ENCODE data around the gene FMR1.

Gene FMR1

GRCh38 chrX:147884958-147885357, 26.8 kb upstream of the FMR1 start:
- H3K18ac ChIP-seq (ENCODE audit: low read length), result no peak overlapping the region
- no peak overlapping the region for H3K14ac ChIP-seq (ENCODE audit: low read length)
- no peaks in the 10 kb centered on the region for H3K79me1 ChIP-seq (ENCODE audit: low read length)
- H3K27me3 ChIP-seq (ENCODE audit: insufficient read depth, low read length), result no peaks in the 10 kb centered on the region
- H3K9me3 ChIP-seq (ENCODE audit: insufficient read depth, low read depth, low read length), result no peaks in the 10 kb centered on the region
- no peak overlapping the region for H3K4me2 ChIP-seq (ENCODE audit: low read length)
- no peaks in the 10 kb centered on the region for H3K79me2 ChIP-seq (ENCODE audit: control insufficient read depth, insufficient read depth, low read length, poor library complexity)
- WGBS (ENCODE audit: extremely low coverage, insufficient coverage, insufficient read length), result no CpG with 5 or more reads among the region's 2 CpGs
- H3K4me3 ChIP-seq (ENCODE audit: low read depth, low read length), result no peak overlapping the region
- no peak overlapping the region for H2AK5ac ChIP-seq (ENCODE audit: low read length)
- H2BK12ac ChIP-seq (ENCODE audit: low read length), result no peak overlapping the region
- no peak overlapping the region for H3K9ac ChIP-seq (ENCODE audit: low read length)
- H3K4ac ChIP-seq (ENCODE audit: low read depth, low read length), result no peak overlapping the region
- DNase-seq, result peak; percentile 52 to 85
- H3K36me3 ChIP-seq (ENCODE audit: control insufficient read depth in 1 of 2, insufficient read depth in 2 of 2, low read length in 2 of 2), result no peaks in the 10 kb centered on the region
- no peak overlapping the region for H4K8ac ChIP-seq (ENCODE audit: low read depth, low read length)
- H2BK120ac ChIP-seq (ENCODE audit: insufficient read depth, low read length, poor library complexity), result no peak overlapping the region
- no peak overlapping the region for H2AFZ ChIP-seq (ENCODE audit: insufficient read depth, low read length, poor library complexity)
- H3K4me1 ChIP-seq (ENCODE audit: control insufficient read depth in 1 of 2, insufficient read depth in 2 of 2, low read length in 2 of 2), result no peaks in the 10 kb centered on the region
- no peak overlapping the region for H4K12ac ChIP-seq (ENCODE audit: low read depth, low read length)
- no peak overlapping the region for H3K23ac ChIP-seq (ENCODE audit: low read length)
- no peak overlapping the region for H2BK5ac ChIP-seq (ENCODE audit: low read depth, low read length, poor library complexity)
- no peak overlapping the region for H3K27ac ChIP-seq (ENCODE audit: low read depth, low read length)
- no peak overlapping the region for H4K91ac ChIP-seq (ENCODE audit: low read depth, low read length)

GRCh38 chrX:147890756-147891155, 21.0 kb upstream of the FMR1 start:
- H2BK12ac ChIP-seq (ENCODE audit: low read length), result no peak overlapping the region
- H3K36me3 ChIP-seq (ENCODE audit: control insufficient read depth in 1 of 2, insufficient read depth in 2 of 2, low read length in 2 of 2), result no peaks in the 10 kb centered on the region
- no peak overlapping the region for H2BK120ac ChIP-seq (ENCODE audit: insufficient read depth, low read length, poor library complexity)
- H3K23ac ChIP-seq (ENCODE audit: low read length), result no peak overlapping the region
- peaks cover 0 to 2% of the 10 kb centered on the region in 2 experiments for H3K4me1 ChIP-seq (ENCODE audit: control insufficient read depth in 1 of 2, insufficient read depth in 2 of 2, low read length in 2 of 2)
- DNase-seq, result no peak
- no peaks in the 10 kb centered on the region for H3K9me3 ChIP-seq (ENCODE audit: insufficient read depth, low read depth, low read length)
- no peak overlapping the region for H2AFZ ChIP-seq (ENCODE audit: insufficient read depth, low read length, poor library complexity)
- no peak overlapping the region for H4K91ac ChIP-seq (ENCODE audit: low read depth, low read length)
- no peaks in the 10 kb centered on the region for H3K27me3 ChIP-seq (ENCODE audit: insufficient read depth, low read length)
- H3K9ac ChIP-seq (ENCODE audit: low read length), result no peak overlapping the region
- H3K27ac ChIP-seq (ENCODE audit: low read depth, low read length), result no peak overlapping the region
- H3K18ac ChIP-seq (ENCODE audit: low read length), result no peak overlapping the region
- WGBS (ENCODE audit: extremely low coverage, insufficient coverage, insufficient read length), result no CpG with 5 or more reads among the region's 1 CpG
- H3K79me2 ChIP-seq (ENCODE audit: control insufficient read depth, insufficient read depth, low read length, poor library complexity), result no peaks in the 10 kb centered on the region
- no peaks in the 10 kb centered on the region for H3K79me1 ChIP-seq (ENCODE audit: low read length)
- no peak overlapping the region for H2AK5ac ChIP-seq (ENCODE audit: low read length)
- no peak overlapping the region for H2BK5ac ChIP-seq (ENCODE audit: low read depth, low read length, poor library complexity)
- H4K12ac ChIP-seq (ENCODE audit: low read depth, low read length), result no peak overlapping the region
- no peak overlapping the region for H3K4me2 ChIP-seq (ENCODE audit: low read length)
- H4K8ac ChIP-seq (ENCODE audit: low read depth, low read length), result no peak overlapping the region
- no peak overlapping the region for H3K4me3 ChIP-seq (ENCODE audit: low read depth, low read length)
- no peak overlapping the region for H3K4ac ChIP-seq (ENCODE audit: low read depth, low read length)
- H3K14ac ChIP-seq (ENCODE audit: low read length), result no peak overlapping the region

- Histone ChIP-seq H3K79me2 (ENCODE audit: control insufficient read depth, insufficient read depth, low read length, poor library complexity) (no peaks in the 10 kb centered on the region), H3K36me3 (ENCODE audit: control insufficient read depth in 1 of 2, insufficient read depth in 2 of 2, low read length in 2 of 2) (no peaks in the 10 kb centered on the region), H3K4me3 (ENCODE audit: low read depth, low read length) (no peak overlapping the region), H3K9ac (ENCODE audit: low read length) (no peak overlapping the region), H3K4me1 (ENCODE audit: control insufficient read depth in 1 of 2, insufficient read depth in 2 of 2, low read length in 2 of 2) (peaks cover 0 to 2% of the 10 kb centered on the region in 2 experiments), H2BK120ac (ENCODE audit: insufficient read depth, low read length, poor library complexity) (no peak overlapping the region), H3K27ac (ENCODE audit: low read depth, low read length) (no peak overlapping the region), H4K91ac (ENCODE audit: low read depth, low read length) (no peak overlapping the region), H2BK12ac (ENCODE audit: low read length) (no peak overlapping the region), H2AK5ac (ENCODE audit: low read length) (no peak overlapping the region), H3K14ac (ENCODE audit: low read length) (no peak overlapping the region), H3K79me1 (ENCODE audit: low read length) (no peaks in the 10 kb centered on the region), H3K4ac (ENCODE audit: low read depth, low read length) (no peak overlapping the region), H3K27me3 (ENCODE audit: insufficient read depth, low read length) (no peaks in the 10 kb centered on the region), H4K12ac (ENCODE audit: low read depth, low read length) (no peak overlapping the region), H3K4me2 (ENCODE audit: low read length) (no peak overlapping the region), H3K23ac (ENCODE audit: low read length) (no peak overlapping the region), H3K18ac (ENCODE audit: low read length) (no peak overlapping the region), H2BK5ac (ENCODE audit: low read depth, low read length, poor library complexity) (no peak overlapping the region), H2AFZ (ENCODE audit: insufficient read depth, low read length, poor library complexity) (no peak overlapping the region), H4K8ac (ENCODE audit: low read depth, low read length) (no peak overlapping the region), H3K9me3 (ENCODE audit: insufficient read depth, low read depth, low read length) (no peaks in the 10 kb centered on the region)
- DNase-seq, result peak in 1 of 2 donors; percentile 81
- no CpG with 5 or more reads among the region's 1 CpG for WGBS (ENCODE audit: extremely low coverage, insufficient coverage, insufficient read length)
These were observed 19.8 kb upstream of the FMR1 start for GRCh38 chrX:147891896-147892295.

GRCh38 chrX:147893741-147894140, 18.0 kb upstream of the FMR1 start:
- Histone ChIP-seq H3K14ac (ENCODE audit: low read length) (no peak overlapping the region), H3K4me3 (ENCODE audit: low read depth, low read length) (no peak overlapping the region), H3K18ac (ENCODE audit: low read length) (no peak overlapping the region)

More at GRCh38 chrX:147893741-147894140, 18.0 kb upstream of the FMR1 start:
- Histone ChIP-seq H3K9ac (ENCODE audit: low read length) (no peak overlapping the region), H3K9me3 (ENCODE audit: insufficient read depth, low read depth, low read length) (no peaks in the 10 kb centered on the region), H3K4ac (ENCODE audit: low read depth, low read length) (no peak overlapping the region), H3K27me3 (ENCODE audit: insufficient read depth, low read length) (no peaks in the 10 kb centered on the region), H3K36me3 (ENCODE audit: control insufficient read depth in 1 of 2, insufficient read depth in 2 of 2, low read length in 2 of 2) (no peaks in the 10 kb centered on the region), H2BK120ac (ENCODE audit: insufficient read depth, low read length, poor library complexity) (no peak overlapping the region), H2BK5ac (ENCODE audit: low read depth, low read length, poor library complexity) (no peak overlapping the region), H3K23ac (ENCODE audit: low read length) (no peak overlapping the region), H3K79me2 (ENCODE audit: control insufficient read depth, insufficient read depth, low read length, poor library complexity) (no peaks in the 10 kb centered on the region), H3K4me2 (ENCODE audit: low read length) (no peak overlapping the region), H3K4me1 (ENCODE audit: control insufficient read depth in 1 of 2, insufficient read depth in 2 of 2, low read length in 2 of 2) (peaks cover 0 to 2% of the 10 kb centered on the region in 2 experiments), H4K91ac (ENCODE audit: low read depth, low read length) (no peak overlapping the region), H2BK12ac (ENCODE audit: low read length) (no peak overlapping the region), H4K8ac (ENCODE audit: low read depth, low read length) (no peak overlapping the region), H2AFZ (ENCODE audit: insufficient read depth, low read length, poor library complexity) (no peak overlapping the region), H3K79me1 (ENCODE audit: low read length) (no peaks in the 10 kb centered on the region), H2AK5ac (ENCODE audit: low read length) (no peak overlapping the region), H3K27ac (ENCODE audit: low read depth, low read length) (no peak overlapping the region), H4K12ac (ENCODE audit: low read depth, low read length) (no peak overlapping the region)
- no peak for DNase-seq
